ENCODE data around the gene SLC25A33.

DNA sequence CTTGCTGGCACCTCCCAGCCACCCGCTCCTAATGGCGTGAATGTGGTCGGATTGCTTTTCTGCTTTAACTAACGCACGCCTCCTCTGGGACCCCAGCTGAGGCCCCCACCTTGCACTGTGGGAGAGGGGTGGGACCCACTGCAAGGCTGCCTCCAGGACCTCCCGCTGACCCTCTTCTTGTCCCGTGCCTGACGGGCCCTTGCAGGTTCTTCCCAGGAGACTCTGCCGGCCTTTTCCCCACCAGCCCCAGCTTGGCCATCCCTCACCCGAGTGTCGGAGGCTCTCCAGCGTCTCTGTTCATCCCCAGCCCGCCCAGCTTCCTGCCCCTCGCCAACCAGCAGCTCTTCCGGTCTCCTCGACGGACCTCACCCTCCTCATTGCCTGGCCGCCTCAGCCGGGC, 68.1 kb downstream of the SLC25A33 start:
- no peak for TF ChIP-seq EZH2phosphoT487 (IDR thresholded peaks at IDR 0.05; ENCODE audit: unreplicated experiment)
- TF ChIP-seq CREB1 (CRISPR knock-in tag; IDR thresholded peaks at IDR 0.05; ENCODE audit: low read depth), result no peak
- no peak for TF ChIP-seq POLR2AphosphoS5 (IDR thresholded peaks at IDR 0.05; ENCODE audit: low read depth)
- no peak for TF ChIP-seq CTCF (conservative IDR thresholded peaks at IDR 0.05; ENCODE audit: low read depth in 2 of 2)
- no peak for TF ChIP-seq ETS1 (IDR thresholded peaks at IDR 0.05)
- TF ChIP-seq REST (IDR thresholded peaks at IDR 0.05; ENCODE audit: unreplicated experiment), result no peak
- no peak for TF ChIP-seq EZH2 (IDR thresholded peaks at IDR 0.05; ENCODE audit: low read depth, unreplicated experiment)
- no peak for TF ChIP-seq JUNB (IDR thresholded peaks at IDR 0.05; ENCODE audit: unreplicated experiment)
- TF ChIP-seq NANOG (IDR thresholded peaks at IDR 0.05; ENCODE audit: borderline replicate concordance), result no peak
- no peak for TF ChIP-seq ZNF331 (CRISPR knock-in tag; IDR thresholded peaks at IDR 0.05; ENCODE audit: low read depth)
- TF ChIP-seq STAT1 (IDR thresholded peaks at IDR 0.05; ENCODE audit: unreplicated experiment), result no peak
